GM19193 (cell line): ENCODE measurements around the gene CCDC74B.
A peak's percentile ranks its signal among the peaks of the same experiment; 100 is the strongest.
"Not testable (repeated sequence)": the region's sequence is repeated elsewhere in the genome, so short reads cannot be mapped to it uniquely, and the experiment has no call there.

Experiments
- POLR2A ChIP-seq: IDR thresholded peaks from 4 replicates; pipeline ENCODE4 v1.6.1; 2011; ENCODE audit not compliant: insufficient read depth, insufficient read length; ENCODE audit errors: extremely low read depth

The CCDC74B gene

GRCh38 chr2:130145006-130145414 lies at the start of gene CCDC74B:
TSS of gene CCDC74B (minus strand) at chr2:130145112. CDS start at chr2:130144996, 116 bp downstream.
- TF ChIP-seq POLR2A = not testable (repeated sequence)

- TF ChIP-seq POLR2A = no peak
Observed at GRCh38 chr2:130190237-130190636, 45.3 kb upstream of the CCDC74B start.

- no peak for TF ChIP-seq POLR2A
Observed at GRCh38 chr2:130187268-130187667, 42.4 kb upstream of the CCDC74B start.

GRCh38 chr2:130186391-130186790 lies 41.5 kb upstream of the CCDC74B start:
- no peak for TF ChIP-seq POLR2A

GRCh38 chr2:130185896-130186295 lies 41.0 kb upstream of the CCDC74B start:
- TF ChIP-seq POLR2A = no peak

- no peak for TF ChIP-seq POLR2A
Observed at GRCh38 chr2:130185436-130185835, 40.5 kb upstream of the CCDC74B start.

GRCh38 chr2:130183512-130184373 lies 38.8 kb upstream of the CCDC74B start:
- no peak for TF ChIP-seq POLR2A

- peak; percentile 71 for TF ChIP-seq POLR2A
Observed at GRCh38 chr2:130181880-130182682, 37.2 kb upstream of the CCDC74B start, which contains the start of gene MZT2B. TSS of gene MZT2B (plus strand) at chr2:130182262. CDS start at chr2:130182283, 21 bp downstream.

GRCh38 chr2:130181325-130181879 lies 36.5 kb upstream of the CCDC74B start, which contains the start of gene SMPD4:
TSS of gene SMPD4 (minus strand) at chr2:130181602. CDS start at chr2:130176592, 5,010 bp downstream.
- peak; percentile 49 for TF ChIP-seq POLR2A

- TF ChIP-seq POLR2A = no peak
Observed at GRCh38 chr2:130169896-130170295, 25.0 kb upstream of the CCDC74B start.

- no peak for TF ChIP-seq POLR2A
Observed at GRCh38 chr2:130165293-130166016, 20.5 kb upstream of the CCDC74B start.

- no peak for TF ChIP-seq POLR2A
Observed at GRCh38 chr2:130162968-130163367, 18.1 kb upstream of the CCDC74B start.

GRCh38 chr2:130160131-130160530 lies 15.2 kb upstream of the CCDC74B start:
- TF ChIP-seq POLR2A = no peak

GRCh38 chr2:130158631-130159030 lies 13.7 kb upstream of the CCDC74B start:
- no peak for TF ChIP-seq POLR2A
